Transverse colon (tissue), 4 donors: ENCODE results near the gene CTCF.

Experiments
- EP300 ChIP-seq: sonication (generic); formaldehyde crosslinking; IDR thresholded peaks from one replicate; pipeline ENCODE4 v1.6.1; 2017; ENCODE audit warnings: antibody characterized with exemption, low read depth
- POLR2AphosphoS5 ChIP-seq, 3 donors: sonication (generic); formaldehyde crosslinking; IDR thresholded peaks; one replicate each; pipeline ENCODE4 v1.6.1; 2016; ENCODE audit warnings: antibody characterized with exemption in 3 of 3
- TF ChIP-seq, protein P1 (sequence below), 5 experiments: fragments of 200-600 bp in 3 of 5; fragments of 450-650 bp in 2 of 5; sonication (generic) in 3 of 5; IDR thresholded peaks; 1 replicate in 2 of 5; 2 replicates in 3 of 5; pipeline ENCODE4 v1.5.1; 2016 to 2017; ENCODE audit warnings: antibody characterized with exemption in 5 of 5, inconsistent platforms in 3 of 5, mild to moderate bottlenecking in 2 of 5, moderate library complexity in 1 of 5

GRCh38 chr16:67648088-67648763 is 85.9 kb downstream of the CTCF start:
- TF ChIP-seq EP300 (no peak), POLR2AphosphoS5 (IDR thresholded peaks at IDR 0.05) (no peak)
- TF ChIP-seq, protein P1, sequence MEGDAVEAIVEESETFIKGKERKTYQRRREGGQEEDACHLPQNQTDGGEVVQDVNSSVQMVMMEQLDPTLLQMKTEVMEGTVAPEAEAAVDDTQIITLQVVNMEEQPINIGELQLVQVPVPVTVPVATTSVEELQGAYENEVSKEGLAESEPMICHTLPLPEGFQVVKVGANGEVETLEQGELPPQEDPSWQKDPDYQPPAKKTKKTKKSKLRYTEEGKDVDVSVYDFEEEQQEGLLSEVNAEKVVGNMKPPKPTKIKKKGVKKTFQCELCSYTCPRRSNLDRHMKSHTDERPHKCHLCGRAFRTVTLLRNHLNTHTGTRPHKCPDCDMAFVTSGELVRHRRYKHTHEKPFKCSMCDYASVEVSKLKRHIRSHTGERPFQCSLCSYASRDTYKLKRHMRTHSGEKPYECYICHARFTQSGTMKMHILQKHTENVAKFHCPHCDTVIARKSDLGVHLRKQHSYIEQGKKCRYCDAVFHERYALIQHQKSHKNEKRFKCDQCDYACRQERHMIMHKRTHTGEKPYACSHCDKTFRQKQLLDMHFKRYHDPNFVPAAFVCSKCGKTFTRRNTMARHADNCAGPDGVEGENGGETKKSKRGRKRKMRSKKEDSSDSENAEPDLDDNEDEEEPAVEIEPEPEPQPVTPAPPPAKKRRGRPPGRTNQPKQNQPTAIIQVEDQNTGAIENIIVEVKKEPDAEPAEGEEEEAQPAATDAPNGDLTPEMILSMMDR (IDR thresholded peaks at IDR 0.05) = no peak
